ENCODE data around the gene RAD21L1. TPM values are rescaled to one million over a fixed set of nuclear protein-coding genes. Genes with fewer than 3 reads are reported as not detected.

Gene RAD21L1
- total and polyA plus RNA-seq, 4 donors: not detected

GRCh38 chr20:1287787-1288569, 62.1 kb downstream of the RAD21L1 start:
- H3K4me3 ChIP-seq (ENCODE audit: low read depth in 1 of 3, low read length in 3 of 3): no peak overlapping the region
- H3K36me3 ChIP-seq (ENCODE audit: control insufficient read depth in 4 of 4, insufficient read depth in 3 of 4, low read depth in 1 of 4, low read length in 3 of 4): no peaks in the 10 kb centered on the region
- no peaks in the 10 kb centered on the region for H3K4me1 ChIP-seq (ENCODE audit: control insufficient read depth in 4 of 4, insufficient read depth in 4 of 4, low read length in 3 of 4)
- whole genome bisulfite sequencing: 87% methylated on average over 11 of the region's 11 CpGs
- H3K27me3 ChIP-seq (ENCODE audit: control insufficient read depth in 4 of 4, insufficient read depth in 4 of 4, low read length in 3 of 4): no peaks in the 10 kb centered on the region
- TF ChIP-seq ATF3 (IDR thresholded peaks at IDR 0.05) (no peak), FOXA1 (IDR thresholded peaks at IDR 0.05) (no peak), CTCF (IDR thresholded peaks at IDR 0.05; ENCODE audit: low read depth, low read length, missing input control) (no peak), RXRA (IDR thresholded peaks at IDR 0.05) (no peak), ZBTB33 (IDR thresholded peaks at IDR 0.05) (no peak)
- no peak overlapping the region for H3K27ac ChIP-seq (ENCODE audit: low read depth in 1 of 2, low read length in 2 of 2)
- no peak for DNase-seq (ENCODE audit: low spot score)
- no peak overlapping the region for H3K9ac ChIP-seq (ENCODE audit: low read depth in 1 of 2, low read length in 2 of 2)
- no peaks in the 10 kb centered on the region for H3K9me3 ChIP-seq (ENCODE audit: control insufficient read depth in 4 of 4, low read length in 3 of 4)

DNA sequence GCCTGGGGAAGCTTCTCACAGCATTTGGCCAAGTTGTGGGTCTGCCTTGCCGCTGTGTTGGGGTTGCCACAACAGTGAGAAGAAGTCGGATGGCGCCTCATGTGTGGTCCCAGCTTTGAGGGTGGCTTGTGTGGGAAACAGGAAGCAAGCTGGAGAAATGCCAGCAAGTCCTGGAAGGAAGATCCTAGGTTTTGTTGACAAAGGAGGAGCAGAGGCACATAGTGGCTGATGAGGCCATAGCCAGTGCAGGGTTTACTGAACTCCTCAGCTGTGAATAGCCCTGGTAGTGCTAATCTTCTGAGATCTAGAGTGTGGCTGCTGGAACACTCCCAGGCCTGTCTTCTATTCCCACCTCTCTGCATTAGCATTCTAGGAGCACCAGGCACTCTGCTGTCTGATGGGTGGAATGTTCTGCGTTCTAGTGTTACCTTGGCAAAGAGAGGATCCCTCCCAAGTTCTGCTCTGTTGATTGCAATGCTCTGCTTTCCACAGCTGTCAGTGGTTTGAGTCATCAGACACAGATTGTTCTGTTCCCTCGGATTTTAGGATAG, 65.4 kb downstream of the RAD21L1 start:
- no peak for DNase-seq (ENCODE audit: low spot score)
- Histone ChIP-seq H3K4me1 (ENCODE audit: control insufficient read depth in 4 of 4, insufficient read depth in 4 of 4, low read length in 3 of 4) (no peaks in the 10 kb centered on the region), H3K27ac (ENCODE audit: low read depth in 1 of 2, low read length in 2 of 2) (no peak overlapping the region), H3K9me3 (ENCODE audit: control insufficient read depth in 4 of 4, low read length in 3 of 4) (no peaks in the 10 kb centered on the region), H3K36me3 (ENCODE audit: control insufficient read depth in 4 of 4, insufficient read depth in 3 of 4, low read depth in 1 of 4, low read length in 3 of 4) (no peaks in the 10 kb centered on the region), H3K9ac (ENCODE audit: low read depth in 1 of 2, low read length in 2 of 2) (no peak overlapping the region), H3K27me3 (ENCODE audit: control insufficient read depth in 4 of 4, insufficient read depth in 4 of 4, low read length in 3 of 4) (no peaks in the 10 kb centered on the region), H3K4me3 (ENCODE audit: low read depth in 1 of 3, low read length in 3 of 3) (no peak overlapping the region)
- no peak for TF ChIP-seq NR2F2 (IDR thresholded peaks at IDR 0.05)
- TF ChIP-seq CTCF (IDR thresholded peaks at IDR 0.05; ENCODE audit: low read depth, low read length, missing input control): no peak
- no peak for TF ChIP-seq SP1 (IDR thresholded peaks at IDR 0.05)
- TF ChIP-seq ZBTB33 (IDR thresholded peaks at IDR 0.05): no peak
- no peak for TF ChIP-seq ATF3 (IDR thresholded peaks at IDR 0.05)
- TF ChIP-seq JUND (IDR thresholded peaks at IDR 0.05): no peak
- TF ChIP-seq, protein P1, sequence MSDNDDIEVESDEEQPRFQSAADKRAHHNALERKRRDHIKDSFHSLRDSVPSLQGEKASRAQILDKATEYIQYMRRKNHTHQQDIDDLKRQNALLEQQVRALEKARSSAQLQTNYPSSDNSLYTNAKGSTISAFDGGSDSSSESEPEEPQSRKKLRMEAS (IDR thresholded peaks at IDR 0.05): no peak
- no peak for TF ChIP-seq HNF4A (conservative IDR thresholded peaks at IDR 0.05)
- TF ChIP-seq TAF1 (conservative IDR thresholded peaks at IDR 0.05): no peak
- no peak for TF ChIP-seq FOXA2 (IDR thresholded peaks at IDR 0.05)
- no peak for TF ChIP-seq RXRA (IDR thresholded peaks at IDR 0.05)
- TF ChIP-seq, protein P2, sequence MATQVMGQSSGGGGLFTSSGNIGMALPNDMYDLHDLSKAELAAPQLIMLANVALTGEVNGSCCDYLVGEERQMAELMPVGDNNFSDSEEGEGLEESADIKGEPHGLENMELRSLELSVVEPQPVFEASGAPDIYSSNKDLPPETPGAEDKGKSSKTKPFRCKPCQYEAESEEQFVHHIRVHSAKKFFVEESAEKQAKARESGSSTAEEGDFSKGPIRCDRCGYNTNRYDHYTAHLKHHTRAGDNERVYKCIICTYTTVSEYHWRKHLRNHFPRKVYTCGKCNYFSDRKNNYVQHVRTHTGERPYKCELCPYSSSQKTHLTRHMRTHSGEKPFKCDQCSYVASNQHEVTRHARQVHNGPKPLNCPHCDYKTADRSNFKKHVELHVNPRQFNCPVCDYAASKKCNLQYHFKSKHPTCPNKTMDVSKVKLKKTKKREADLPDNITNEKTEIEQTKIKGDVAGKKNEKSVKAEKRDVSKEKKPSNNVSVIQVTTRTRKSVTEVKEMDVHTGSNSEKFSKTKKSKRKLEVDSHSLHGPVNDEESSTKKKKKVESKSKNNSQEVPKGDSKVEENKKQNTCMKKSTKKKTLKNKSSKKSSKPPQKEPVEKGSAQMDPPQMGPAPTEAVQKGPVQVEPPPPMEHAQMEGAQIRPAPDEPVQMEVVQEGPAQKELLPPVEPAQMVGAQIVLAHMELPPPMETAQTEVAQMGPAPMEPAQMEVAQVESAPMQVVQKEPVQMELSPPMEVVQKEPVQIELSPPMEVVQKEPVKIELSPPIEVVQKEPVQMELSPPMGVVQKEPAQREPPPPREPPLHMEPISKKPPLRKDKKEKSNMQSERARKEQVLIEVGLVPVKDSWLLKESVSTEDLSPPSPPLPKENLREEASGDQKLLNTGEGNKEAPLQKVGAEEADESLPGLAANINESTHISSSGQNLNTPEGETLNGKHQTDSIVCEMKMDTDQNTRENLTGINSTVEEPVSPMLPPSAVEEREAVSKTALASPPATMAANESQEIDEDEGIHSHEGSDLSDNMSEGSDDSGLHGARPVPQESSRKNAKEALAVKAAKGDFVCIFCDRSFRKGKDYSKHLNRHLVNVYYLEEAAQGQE (IDR thresholded peaks at IDR 0.05): no peak
- no peak for TF ChIP-seq FOXA1 (IDR thresholded peaks at IDR 0.05)
- 76% methylated on average over 5 of the region's 5 CpGs for WGBS

All from liver (tissue), 9 donors.